Measurements from ENCODE around the gene ABAT.

DNA sequence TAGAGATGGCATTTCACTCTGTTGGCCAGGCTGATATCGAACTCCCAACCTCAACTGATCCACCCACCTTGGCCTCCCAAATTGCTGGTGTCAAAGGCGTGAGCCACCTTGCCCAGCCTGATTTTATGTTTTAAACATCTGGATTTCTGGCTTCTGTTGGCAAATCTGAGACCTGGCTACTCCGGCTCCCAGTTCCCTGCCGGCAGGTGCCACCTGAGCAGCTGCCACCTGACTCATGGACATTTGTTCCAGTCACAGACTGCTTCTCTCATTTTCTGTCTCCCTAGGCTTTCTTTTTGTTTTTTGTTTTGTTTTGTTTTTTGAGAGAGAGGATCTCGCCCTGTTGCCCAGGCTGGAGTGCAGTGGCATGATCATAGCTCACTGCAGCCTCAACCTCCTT is 132.8 kb downstream of the ABAT start:
- TF ChIP-seq HDGF (IDR thresholded peaks at IDR 0.05; ENCODE audit: borderline replicate concordance) (no peak), FOXA1 (IDR thresholded peaks at IDR 0.05) (no peak), FOXM1 (IDR thresholded peaks at IDR 0.05; ENCODE audit: borderline replicate concordance) (no peak), ELF4 (IDR thresholded peaks at IDR 0.05) (no peak), SUZ12 (IDR thresholded peaks at IDR 0.05) (no peak), TARDBP (IDR thresholded peaks at IDR 0.05) (no peak), ARNT (IDR thresholded peaks at IDR 0.05) (no peak), BHLHE40 (IDR thresholded peaks at IDR 0.05; ENCODE audit: borderline replicate concordance) (no peak), SP1 (IDR thresholded peaks at IDR 0.05) (no peak), NFRKB (IDR thresholded peaks at IDR 0.05) (no peak), FOXK2 (IDR thresholded peaks at IDR 0.05) (no peak), ZNF384 (IDR thresholded peaks at IDR 0.05) (no peak)
- TF ChIP-seq, protein P1, sequence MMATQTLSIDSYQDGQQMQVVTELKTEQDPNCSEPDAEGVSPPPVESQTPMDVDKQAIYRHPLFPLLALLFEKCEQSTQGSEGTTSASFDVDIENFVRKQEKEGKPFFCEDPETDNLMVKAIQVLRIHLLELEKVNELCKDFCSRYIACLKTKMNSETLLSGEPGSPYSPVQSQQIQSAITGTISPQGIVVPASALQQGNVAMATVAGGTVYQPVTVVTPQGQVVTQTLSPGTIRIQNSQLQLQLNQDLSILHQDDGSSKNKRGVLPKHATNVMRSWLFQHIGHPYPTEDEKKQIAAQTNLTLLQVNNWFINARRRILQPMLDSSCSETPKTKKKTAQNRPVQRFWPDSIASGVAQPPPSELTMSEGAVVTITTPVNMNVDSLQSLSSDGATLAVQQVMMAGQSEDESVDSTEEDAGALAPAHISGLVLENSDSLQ (IDR thresholded peaks at IDR 0.05): no peak

All from HEK293T (cell line).